GM19238 (cell line): ENCODE results near the gene ABCD1.

Experiments
- DNase-seq: peaks from one replicate; pipeline ENCODE4 v3.0.0; 2011; ENCODE audit warnings: low spot score; ENCODE audit not compliant: insufficient read length

The ABCD1 gene

DNA sequence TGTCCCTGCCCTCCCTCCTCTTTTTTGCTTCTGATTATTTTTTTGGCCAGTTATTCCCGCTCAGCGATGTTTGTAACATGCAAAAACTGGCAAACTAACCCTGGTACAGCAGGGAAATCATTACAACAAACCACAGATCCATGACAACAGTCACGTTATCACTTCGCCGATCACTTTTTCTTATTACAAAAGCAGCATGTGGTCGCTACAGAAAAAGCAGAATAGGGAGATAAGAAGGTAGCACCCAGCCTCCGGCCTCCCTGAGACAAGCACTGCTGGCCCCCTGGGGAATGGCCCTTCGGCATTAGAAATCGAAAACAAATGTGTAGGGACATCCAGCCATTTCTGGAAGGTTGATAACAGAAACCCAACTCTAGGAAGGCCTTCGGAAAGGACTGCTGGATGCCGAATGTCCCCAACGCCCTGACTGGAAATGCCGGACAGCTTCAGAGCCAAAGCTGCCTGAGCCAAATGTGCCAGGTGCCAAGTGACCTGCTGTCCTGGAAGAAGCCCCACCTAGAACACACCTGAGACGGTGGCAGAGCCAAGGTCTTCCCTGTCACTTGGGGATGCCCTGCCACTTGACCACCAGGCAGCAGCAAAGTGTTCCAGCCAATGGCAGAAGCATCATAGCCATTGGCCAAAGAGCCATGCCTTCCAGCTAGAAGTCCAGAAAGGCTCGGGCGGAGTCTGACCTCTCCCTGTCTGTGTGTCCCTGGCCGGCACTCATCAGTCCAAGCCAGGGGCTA lies 66.6 kb downstream of the ABCD1 start:
- no peak for DNase-seq

DNA sequence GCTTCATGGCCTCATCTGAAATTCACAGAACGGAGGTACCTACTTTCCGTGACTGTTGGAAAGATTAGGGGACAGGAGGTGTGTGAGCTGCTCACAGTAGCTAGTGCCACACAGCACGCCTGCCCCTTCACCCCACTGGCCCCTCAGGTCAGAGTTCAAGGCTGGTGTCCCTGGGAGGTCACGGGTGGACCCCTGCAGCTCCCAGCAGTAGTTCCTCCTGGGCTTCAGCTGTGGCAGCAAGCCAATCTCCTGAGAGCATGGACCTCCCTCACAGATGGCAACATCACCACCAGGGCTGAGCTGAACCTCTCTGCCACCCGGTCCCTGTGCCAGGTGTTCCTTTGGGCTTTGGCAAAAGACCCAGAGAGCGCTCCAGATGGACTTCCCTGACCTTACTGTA lies 67.7 kb downstream of the ABCD1 start:
- no peak for DNase-seq

DNA sequence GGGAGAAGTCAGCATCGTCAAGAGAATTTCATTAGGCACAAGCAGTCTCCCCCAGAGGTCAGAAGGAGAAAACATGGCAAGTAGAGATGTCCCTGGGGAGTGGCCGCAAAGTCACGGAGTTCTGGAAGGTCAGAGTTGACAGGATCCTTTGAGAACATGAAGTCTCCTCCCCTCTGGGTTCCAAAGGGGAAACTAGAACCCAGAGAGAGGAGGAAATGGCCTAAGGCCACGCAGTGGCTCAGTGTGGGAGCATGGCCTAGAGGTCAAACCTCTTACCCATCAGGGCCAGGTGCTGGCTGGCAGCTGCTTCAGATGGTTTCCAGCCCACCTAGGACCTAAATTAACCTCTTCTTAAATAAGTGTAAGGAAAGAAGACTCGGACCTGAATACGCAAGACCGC lies 68.6 kb downstream of the ABCD1 start:
- DNase-seq: no peak
